Measurements from ENCODE around the gene MFN2.

DNA sequence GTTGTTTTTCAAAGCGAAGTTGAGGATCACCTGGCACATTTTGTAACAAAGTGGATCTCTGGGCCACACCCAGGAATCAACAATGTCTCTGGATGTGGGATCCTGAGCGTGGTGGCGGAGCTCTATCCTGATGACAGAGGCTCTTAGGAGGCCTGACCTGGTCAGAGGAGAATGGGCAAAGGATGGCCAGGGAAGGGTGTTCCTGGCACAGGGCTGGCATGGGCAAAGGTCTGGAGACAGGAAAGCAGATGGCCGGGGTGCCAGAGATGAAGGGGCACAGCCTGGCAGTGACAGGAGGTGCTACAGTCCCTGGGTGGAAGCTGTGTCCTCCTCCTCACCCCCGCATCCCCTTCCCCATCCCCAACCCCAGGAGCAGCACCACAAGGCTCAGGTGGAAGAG, 20.0 kb upstream of the MFN2 start:
- TF ChIP-seq, protein P1, sequence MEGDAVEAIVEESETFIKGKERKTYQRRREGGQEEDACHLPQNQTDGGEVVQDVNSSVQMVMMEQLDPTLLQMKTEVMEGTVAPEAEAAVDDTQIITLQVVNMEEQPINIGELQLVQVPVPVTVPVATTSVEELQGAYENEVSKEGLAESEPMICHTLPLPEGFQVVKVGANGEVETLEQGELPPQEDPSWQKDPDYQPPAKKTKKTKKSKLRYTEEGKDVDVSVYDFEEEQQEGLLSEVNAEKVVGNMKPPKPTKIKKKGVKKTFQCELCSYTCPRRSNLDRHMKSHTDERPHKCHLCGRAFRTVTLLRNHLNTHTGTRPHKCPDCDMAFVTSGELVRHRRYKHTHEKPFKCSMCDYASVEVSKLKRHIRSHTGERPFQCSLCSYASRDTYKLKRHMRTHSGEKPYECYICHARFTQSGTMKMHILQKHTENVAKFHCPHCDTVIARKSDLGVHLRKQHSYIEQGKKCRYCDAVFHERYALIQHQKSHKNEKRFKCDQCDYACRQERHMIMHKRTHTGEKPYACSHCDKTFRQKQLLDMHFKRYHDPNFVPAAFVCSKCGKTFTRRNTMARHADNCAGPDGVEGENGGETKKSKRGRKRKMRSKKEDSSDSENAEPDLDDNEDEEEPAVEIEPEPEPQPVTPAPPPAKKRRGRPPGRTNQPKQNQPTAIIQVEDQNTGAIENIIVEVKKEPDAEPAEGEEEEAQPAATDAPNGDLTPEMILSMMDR (IDR thresholded peaks at IDR 0.05) = no peak
- no peak for TF ChIP-seq POLR2A (IDR thresholded peaks at IDR 0.05)
